Caco-2 (cell line): ENCODE measurements around the gene CPM. TPM values are rescaled to one million over a fixed set of nuclear protein-coding genes. Genes with fewer than 3 reads are reported as not detected.

ENCODE experiments used
- BruUV-seq: library from RNA; stranded (reverse); fragments of 400-500 nt; replicated peaks from 2 replicates; lab custom pipeline; 2021; lab: Mats Ljungman, UMichigan
- CTCF ChIA-PET: fragments of 300-600 bp; sonication (Branson Sonifier 250); formaldehyde crosslinking; loops from one replicate; lab custom pipeline; 2022; ENCODE audit warnings: antibody characterized with exemption; lab: Charles Lee
- POLR2A ChIA-PET: fragments of 300-600 bp; sonication (Branson Sonifier 250); formaldehyde crosslinking; loops from one replicate; lab custom pipeline; 2022; ENCODE audit warnings: antibody characterized with exemption; lab: Charles Lee
- DNase-seq, 2 experiments: peaks; one replicate each; pipeline versions ENCODE4 v3.0.0 to v3.0.0-alpha.2; 2020 to 2022
- H3K27me3 ChIP-seq: replicated peaks from 2 replicates; pipeline ENCODE4 v1.6.0; 2011; ENCODE audit warnings: low read length; ENCODE audit not compliant: control insufficient read depth, insufficient read depth
- H3K36me3 ChIP-seq: 2 replicates; pipeline ENCODE4 v1.5.1; 2011; ENCODE audit warnings: low read length; ENCODE audit not compliant: control insufficient read depth, insufficient read depth
- H3K4me1 ChIP-seq: fragments of 250-450 bp; sonication (Bioruptor Pico); 2 replicates; pipeline ENCODE4 v1.5.1; 2020; ENCODE audit warnings: mild to moderate bottlenecking
- H3K4me3 ChIP-seq: 2 replicates; pipeline ENCODE4 v1.5.1; 2011; ENCODE audit warnings: low read depth, mild to moderate bottlenecking, control low read depth, low read length
- H3K9me3 ChIP-seq: fragments of 250-450 bp; sonication (Bioruptor Pico); 2 replicates; pipeline ENCODE4 v1.5.1; 2020; ENCODE audit warnings: mild to moderate bottlenecking, moderate library complexity
- H3K27ac Mint-ChIP-seq: one replicate; pipeline ENCODE4 v1.8.0; 2022; ENCODE audit warnings: mixed read lengths; ENCODE audit not compliant: unreplicated experiment
- H3K27me3 Mint-ChIP-seq: one replicate; pipeline ENCODE4 v1.8.0; 2022; ENCODE audit warnings: mixed read lengths; ENCODE audit not compliant: insufficient read depth, unreplicated experiment
- H3K36me3 Mint-ChIP-seq: one replicate; pipeline ENCODE4 v1.8.0; 2022; ENCODE audit warnings: mild to moderate bottlenecking, mixed read lengths; ENCODE audit not compliant: insufficient read depth, unreplicated experiment
- H3K4me1 Mint-ChIP-seq: one replicate; pipeline ENCODE4 v1.8.0; 2022; ENCODE audit warnings: low read depth, mixed read lengths; ENCODE audit not compliant: unreplicated experiment
- H3K4me3 Mint-ChIP-seq: one replicate; pipeline ENCODE4 v1.8.0; 2022; ENCODE audit warnings: mild to moderate bottlenecking, moderate library complexity, mixed read lengths; ENCODE audit not compliant: unreplicated experiment
- H3K9me3 Mint-ChIP-seq: one replicate; pipeline ENCODE4 v1.8.0; 2022; ENCODE audit warnings: mixed read lengths; ENCODE audit not compliant: unreplicated experiment
- CTCF ChIP-seq, 2 experiments: fragments of 200-600 bp in 1 of 2; IDR thresholded peaks; 1 replicate in 1 of 2; 2 replicates in 1 of 2; pipeline versions ENCODE4 v1.5.1 to v1.8.0; 2011 to 2022; ENCODE audit warnings: antibody characterized with exemption in 1 of 2, control low read depth in 1 of 2, inconsistent platforms in 1 of 2, low read depth in 1 of 2, low read length in 1 of 2, mild to moderate bottlenecking in 1 of 2, moderate library complexity in 1 of 2; ENCODE audit not compliant: insufficient read depth in 1 of 2, severe bottlenecking in 1 of 2, unreplicated experiment in 1 of 2
- intact Hi-C: fragments of 100-400 bp; cut with micrococcal nuclease; formaldehyde crosslinking; loops from one replicate; pipeline ENCODE4 v1.10.0; 2022; ENCODE audit not compliant: unreplicated experiment
- total RNA-seq: library from RNA; stranded (reverse); gene quantifications from 2 replicates; pipeline ENCODE4 v1.2.3, GENCODE V29; 2022

CPM gene
- total RNA-seq, 1 experiment from 2014 or later, result 8.2 TPM

GRCh38 chr12:68815928-68816800 lies 116.8 kb downstream of the CPM start:
- Histone ChIP-seq H3K4me1 (no peaks in the 10 kb centered on the region), H3K36me3 (peaks cover 4% of the 10 kb centered on the region), H3K27me3 (no peaks in the 10 kb centered on the region), H3K9me3 (no peaks in the 10 kb centered on the region), H3K4me3 (no peak overlapping the region)
- DNase-seq, result no peak
- peaks cover 7% of the 10 kb centered on the region for H3K4me1 Mint-ChIP-seq
- peaks cover 79% of the 10 kb centered on the region for H3K36me3 Mint-ChIP-seq
- H3K9me3 Mint-ChIP-seq, result no peaks in the 10 kb centered on the region
- H3K27me3 Mint-ChIP-seq, result no peaks in the 10 kb centered on the region
- no peak overlapping the region for H3K27ac Mint-ChIP-seq
- no TSS peak for BruUV-seq
- ChIA-PET POLR2A (interaction anchor here (0.6 kb wide), 1 partner anchor 29 kb away, joined by 6 read pairs; no protein-coding TSS in a partner anchor), CTCF (no interaction called here)
- H3K4me3 Mint-ChIP-seq, result no peak overlapping the region
- no peak for TF ChIP-seq CTCF (IDR thresholded peaks at IDR 0.05; ENCODE audit: insufficient read depth in 1 of 2, low read depth in 1 of 2, low read length in 1 of 2, severe bottlenecking in 1 of 2, unreplicated experiment in 1 of 2)
- intact Hi-C loops, result no loop called here

- no peak overlapping the region for H3K4me3 Mint-ChIP-seq
- no TSS peak for BruUV-seq
- H3K4me1 Mint-ChIP-seq, result peaks cover 7% of the 10 kb centered on the region
- TF ChIP-seq CTCF (IDR thresholded peaks at IDR 0.05; ENCODE audit: insufficient read depth in 1 of 2, low read depth in 1 of 2, low read length in 1 of 2, severe bottlenecking in 1 of 2, unreplicated experiment in 1 of 2), result no peak
- peaks cover 79% of the 10 kb centered on the region for H3K36me3 Mint-ChIP-seq
- DNase-seq, result no peak
- intact Hi-C loops, result no loop called here
- no peak overlapping the region for H3K4me3 ChIP-seq
- no peaks in the 10 kb centered on the region for H3K9me3 Mint-ChIP-seq
- H3K4me1 ChIP-seq, result no peaks in the 10 kb centered on the region
- ChIA-PET POLR2A (interaction anchor here (0.6 kb wide), 2 partner anchors 15 to 28 kb away, joined by 3 to 6 read pairs; no protein-coding TSS in a partner anchor), CTCF (interaction anchor here (1.0 kb wide), 1 partner anchor 15 kb away, joined by 4 read pairs; no protein-coding TSS in a partner anchor)
- H3K9me3 ChIP-seq, result no peaks in the 10 kb centered on the region
- H3K27me3 ChIP-seq, result no peaks in the 10 kb centered on the region
- no peaks in the 10 kb centered on the region for H3K27me3 Mint-ChIP-seq
- H3K27ac Mint-ChIP-seq, result no peak overlapping the region
- H3K36me3 ChIP-seq, result peaks cover 4% of the 10 kb centered on the region
Measured at GRCh38 chr12:68815232-68815927, 117.6 kb downstream of the CPM start.

DNA sequence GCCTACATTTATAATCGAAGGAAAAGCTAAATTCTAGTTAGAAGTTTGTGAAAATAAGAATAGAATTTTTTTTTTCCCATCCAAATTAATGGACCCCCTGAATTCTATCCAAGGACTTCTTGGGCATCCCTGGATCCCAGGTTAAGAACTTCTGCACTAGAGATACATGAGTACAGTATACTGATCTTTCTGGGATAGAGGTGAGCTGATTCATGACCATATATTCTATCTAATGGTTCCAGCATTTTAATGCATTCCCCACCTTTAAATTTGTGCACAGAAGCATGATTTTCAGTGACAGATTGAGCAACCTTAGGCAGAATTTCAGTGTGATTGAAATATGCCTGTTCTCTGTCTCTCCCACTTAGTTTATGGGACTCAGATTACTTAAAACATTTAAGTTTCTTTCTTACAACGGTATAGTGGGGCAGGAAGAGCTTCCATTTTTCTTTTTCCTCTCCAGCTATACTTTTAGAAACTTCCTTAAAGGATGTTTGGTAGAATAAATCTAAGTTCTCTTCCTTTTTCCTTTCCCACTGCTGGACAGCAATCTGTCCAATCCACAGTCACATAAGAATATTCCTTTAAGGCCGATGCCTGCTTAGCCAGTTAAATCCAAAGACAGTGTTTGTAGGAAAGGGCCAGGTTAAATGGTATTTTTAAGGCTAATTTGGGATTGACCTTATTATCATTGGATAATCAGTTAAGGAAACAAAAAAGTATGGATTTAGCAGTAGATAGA lies 118.3 kb downstream of the CPM start:
- no peak for DNase-seq
- no peaks in the 10 kb centered on the region for H3K27me3 Mint-ChIP-seq
- CTCF ChIA-PET, result interaction anchor here (1.0 kb wide), 1 partner anchor 16 kb away, joined by 4 read pairs; no protein-coding TSS in a partner anchor
- Histone ChIP-seq H3K36me3 (peaks cover 4% of the 10 kb centered on the region), H3K4me1 (no peaks in the 10 kb centered on the region), H3K4me3 (no peak overlapping the region), H3K9me3 (no peaks in the 10 kb centered on the region), H3K27me3 (no peaks in the 10 kb centered on the region)
- H3K36me3 Mint-ChIP-seq, result peaks cover 79% of the 10 kb centered on the region
- BruUV-seq, result no TSS peak
- H3K9me3 Mint-ChIP-seq, result no peaks in the 10 kb centered on the region
- POLR2A ChIA-PET, result interaction anchor here (0.6 kb wide), 1 partner anchor 16 kb away, joined by 3 read pairs; no protein-coding TSS in a partner anchor
- no peak for TF ChIP-seq CTCF (IDR thresholded peaks at IDR 0.05; ENCODE audit: insufficient read depth in 1 of 2, low read depth in 1 of 2, low read length in 1 of 2, severe bottlenecking in 1 of 2, unreplicated experiment in 1 of 2)
- peaks cover 7% of the 10 kb centered on the region for H3K4me1 Mint-ChIP-seq
- intact Hi-C loops, result no loop called here
- H3K4me3 Mint-ChIP-seq, result no peak overlapping the region
- no peak overlapping the region for H3K27ac Mint-ChIP-seq
